Right lobe of liver (tissue), 4 donors: ENCODE results near the gene RAB40AL.

Source experiments
- CTCF ChIP-seq, 4 donors: fragments of 200-600 bp in 3 of 4; fragments of 450-650 bp in 1 of 4; IDR thresholded peaks; one replicate each; pipeline versions ENCODE4 v1.5.1 to v1.8.0; 2016 to 2022; ENCODE audit warnings: antibody characterized with exemption in 4 of 4, mild to moderate bottlenecking in 2 of 4
- POLR2A ChIP-seq: fragments of 450-650 bp; IDR thresholded peaks from one replicate; pipeline ENCODE4 v1.6.1; 2017; ENCODE audit warnings: antibody characterized with exemption, mild to moderate bottlenecking
- donor health status: DM: no; HTN: no; CAD: no.
- donor health status: DM: no; HTN: no; CAD: no.
- donor health status: DM: no; HTN: yes; CAD: no.

DNA sequence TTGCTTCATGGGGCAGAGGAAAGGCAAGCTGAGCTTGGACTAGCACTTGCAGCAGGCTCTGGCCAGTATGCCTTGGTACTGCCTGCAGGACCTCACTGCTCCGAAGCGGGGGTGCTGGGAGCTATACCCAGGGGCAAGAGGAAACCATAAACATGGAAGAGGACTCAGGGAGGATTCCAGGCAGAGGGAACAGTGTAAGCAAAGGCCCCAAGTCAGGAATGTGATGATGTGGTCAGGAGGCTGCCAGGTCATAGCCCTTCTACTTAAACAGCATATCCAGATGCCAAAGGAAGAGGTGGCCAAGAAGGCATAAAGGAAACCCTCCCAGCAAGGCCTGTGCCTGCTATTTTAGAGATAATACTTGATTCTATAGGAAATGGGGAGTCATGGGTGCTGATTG is 31.1 kb downstream of the RAB40AL start:
- no peak for TF ChIP-seq CTCF (IDR thresholded peaks at IDR 0.05)
- TF ChIP-seq POLR2A, result no peak
